Thymus (tissue), 11 donors: ENCODE results near the gene ADAT3. TPM values are rescaled to one million over a fixed set of nuclear protein-coding genes. Genes with fewer than 3 reads are reported as not detected.
A peak's percentile ranks its signal among the peaks of the same experiment; 100 is the strongest.
"Not testable (repeated sequence)": the region's sequence is repeated elsewhere in the genome, so short reads cannot be mapped to it uniquely, and the experiment has no call there.

Source experiments
- DNase-seq, 9 donors: peaks; one replicate each; pipeline ENCODE4 v3.0.0-alpha.2; 2013; ENCODE audit warnings: low spot score in 9 of 9, low read depth in 6 of 9, missing footprints in 1 of 9
- H3K27ac ChIP-seq, 2 donors: one replicate each; pipeline ENCODE4 v1.5.1; 2013; ENCODE audit warnings: control low read depth in 1 of 2, low read depth in 1 of 2, low read length in 1 of 2, mild to moderate bottlenecking in 1 of 2, moderate library complexity in 1 of 2
- H3K27me3 ChIP-seq, 2 donors: one replicate each; pipeline ENCODE4 v1.5.1; 2013; ENCODE audit warnings: low read length in 1 of 2; ENCODE audit not compliant: control insufficient read depth in 2 of 2, insufficient read depth in 1 of 2
- H3K36me3 ChIP-seq, 2 donors: one replicate each; pipeline ENCODE4 v1.5.1; 2013; ENCODE audit warnings: low read length in 1 of 2, mild to moderate bottlenecking in 1 of 2, moderate library complexity in 1 of 2; ENCODE audit not compliant: control insufficient read depth in 2 of 2, insufficient read depth in 2 of 2
- H3K4me1 ChIP-seq, 2 donors: one replicate each; pipeline ENCODE4 v1.5.1; 2013; ENCODE audit warnings: low read length in 2 of 2; ENCODE audit not compliant: control insufficient read depth in 2 of 2, insufficient read depth in 2 of 2
- H3K4me3 ChIP-seq, 2 donors: one replicate each; pipeline ENCODE4 v1.5.1; 2013; ENCODE audit warnings: low read length in 2 of 2, control low read depth in 1 of 2, mild to moderate bottlenecking in 1 of 2
- H3K9me3 ChIP-seq, 2 donors: one replicate each; pipeline ENCODE4 v1.5.1; 2013; ENCODE audit warnings: low read length in 1 of 2, mild to moderate bottlenecking in 1 of 2; ENCODE audit not compliant: control insufficient read depth in 2 of 2, insufficient read depth in 1 of 2
- WGBS: extraction: QIAGEN DNeasy Blood & Tissue Kit; methylation state at CpG from one replicate; pipeline ENCODE4 v1.1.7; 2013; 5-methylcytosine and 5-hydroxymethylcytosine counted together
- polyA plus RNA-seq: library from polyadenylated mRNA; stranded (reverse); fragments of 200-250 nt; gene quantifications from one replicate; pipeline ENCODE4 v1.2.3, GENCODE V29; 2013
- total RNA-seq: library from RNA; stranded (reverse); fragments of 120-200 nt; gene quantifications from one replicate; pipeline ENCODE4 v1.2.4, GENCODE V29; 2013
- donor health status: healthy.

The ADAT3 gene
- total and polyA plus RNA-seq, 2 donors, result 2.0 to 4.5 TPM

- Histone ChIP-seq H3K36me3 (peaks cover 29 to 30% of the 10 kb centered on the region in 2 donors), H3K9me3 (peaks cover 0 to 10% of the 10 kb centered on the region in 2 donors), H3K27me3 (no peaks in the 10 kb centered on the region), H3K4me1 (peaks cover 18 to 28% of the 10 kb centered on the region in 2 donors), H3K27ac (peak overlapping the region; percentile 42 to 81), H3K4me3 (peak overlapping the region; percentile 94 to 97)
- DNase-seq, result no peak
- WGBS, result 91% methylated on average over 29 of the region's 29 CpGs
Observed at GRCh38 chr19:1873524-1874473, 31.4 kb upstream of the ADAT3 start.

- Histone ChIP-seq H3K27me3 (no peaks in the 10 kb centered on the region), H3K4me1 (peaks cover 18 to 28% of the 10 kb centered on the region in 2 donors), H3K27ac (peak overlapping the region; percentile 36 to 81), H3K9me3 (peaks cover 0 to 10% of the 10 kb centered on the region in 2 donors), H3K4me3 (peak overlapping the region; percentile 94 to 97), H3K36me3 (peaks cover 29 to 30% of the 10 kb centered on the region in 2 donors)
- peak in 1 of 9 donors; percentile 52 for DNase-seq
- WGBS, result 7% methylated on average over 16 of the region's 16 CpGs
Observed at GRCh38 chr19:1874554-1875185, 30.5 kb upstream of the ADAT3 start.

GRCh38 chr19:1875265-1875645, 29.9 kb upstream of the ADAT3 start:
- Histone ChIP-seq H3K27ac (peak overlapping the region; percentile 81 to 96), H3K4me1 (peaks cover 18 to 28% of the 10 kb centered on the region in 2 donors), H3K36me3 (peaks cover 32 to 33% of the 10 kb centered on the region in 2 donors), H3K4me3 (peak overlapping the region; percentile 94 to 97), H3K9me3 (peaks cover 0 to 10% of the 10 kb centered on the region in 2 donors)
- not testable (repeated sequence) for DNase-seq, H3K27me3 ChIP-seq
- 2% methylated on average over 11 of the region's 11 CpGs for WGBS

- peak overlapping the region; percentile 94 to 97 for H3K4me3 ChIP-seq
- under 1% methylated on average over 87 of the region's 87 CpGs for WGBS
- peak overlapping the region; percentile 81 to 96 for H3K27ac ChIP-seq
- peaks cover 0 to 10% of the 10 kb centered on the region in 2 donors for H3K9me3 ChIP-seq
- peaks cover 18 to 28% of the 10 kb centered on the region in 2 donors for H3K4me1 ChIP-seq
- H3K27me3 ChIP-seq, result no peaks in the 10 kb centered on the region
- peaks cover 33 to 34% of the 10 kb centered on the region in 2 donors for H3K36me3 ChIP-seq
- DNase-seq, result peak in 5 of 9 donors; percentile 83 to 94 (median 88)
Observed at GRCh38 chr19:1875646-1876495, 29.3 kb upstream of the ADAT3 start.

GRCh38 chr19:1876496-1877279, 28.5 kb upstream of the ADAT3 start:
- DNase-seq, H3K27me3 ChIP-seq: not testable (repeated sequence)
- H3K4me3 ChIP-seq, result peak overlapping the region; percentile 94 to 97
- peaks cover 28 to 29% of the 10 kb centered on the region in 2 donors for H3K36me3 ChIP-seq
- H3K27ac ChIP-seq, result peak overlapping the region; percentile 33 to 86
- 54% methylated on average over 48 of the region's 53 CpGs for WGBS
- peaks cover 18 to 29% of the 10 kb centered on the region in 2 donors for H3K4me1 ChIP-seq
- peaks cover 0 to 10% of the 10 kb centered on the region in 2 donors for H3K9me3 ChIP-seq

- Histone ChIP-seq H3K36me3 (peaks cover 26 to 28% of the 10 kb centered on the region in 2 donors), H3K9me3 (peaks cover 0 to 10% of the 10 kb centered on the region in 2 donors), H3K4me1 (peaks cover 22 to 35% of the 10 kb centered on the region in 2 donors)
- DNase-seq, H3K27ac ChIP-seq, H3K4me3 ChIP-seq, H3K27me3 ChIP-seq: not testable (repeated sequence)
- 90% methylated on average over 35 of the region's 47 CpGs for WGBS
Observed at GRCh38 chr19:1877280-1877660, 27.9 kb upstream of the ADAT3 start.

GRCh38 chr19:1878583-1878982, 26.6 kb upstream of the ADAT3 start:
- not testable (repeated sequence) for H3K27me3 ChIP-seq, DNase-seq, H3K4me3 ChIP-seq
- peaks cover 25 to 37% of the 10 kb centered on the region in 2 donors for H3K4me1 ChIP-seq
- 94% methylated on average over 8 of the region's 8 CpGs for WGBS
- H3K27ac ChIP-seq, result peak overlapping the region in 1 of 2 donors; percentile 31
- H3K9me3 ChIP-seq, result peaks cover 0 to 10% of the 10 kb centered on the region in 2 donors
- H3K36me3 ChIP-seq, result peaks cover 14 to 15% of the 10 kb centered on the region in 2 donors

GRCh38 chr19:1879982-1880381, 25.2 kb upstream of the ADAT3 start:
- peak overlapping the region in 1 of 2 donors; percentile 31 for H3K27ac ChIP-seq
- WGBS, result 97% methylated on average over 15 of the region's 17 CpGs
- not testable (repeated sequence) for DNase-seq, H3K4me3 ChIP-seq, H3K27me3 ChIP-seq
- H3K36me3 ChIP-seq, result peaks cover 12 to 13% of the 10 kb centered on the region in 2 donors
- H3K9me3 ChIP-seq, result peaks cover 0 to 10% of the 10 kb centered on the region in 2 donors
- H3K4me1 ChIP-seq, result peaks cover 27 to 42% of the 10 kb centered on the region in 2 donors
